ENCODE data around the gene PHLPP1. TPM values are rescaled to one million over a fixed set of nuclear protein-coding genes. Genes with fewer than 3 reads are reported as not detected.

Gene PHLPP1
- total RNA-seq, 6 experiments from 2014 or later, result 4.5 to 7.9 (median 5.5) TPM

- H3K4me1 Mint-ChIP-seq (ENCODE audit: low read depth), result peaks cover 37% of the 10 kb centered on the region
Measured at GRCh38 chr18:62767321-62767720, 52.0 kb downstream of the PHLPP1 start.

GRCh38 chr18:62767836-62768557, 52.7 kb downstream of the PHLPP1 start:
- TF ChIP-seq, protein P1, sequence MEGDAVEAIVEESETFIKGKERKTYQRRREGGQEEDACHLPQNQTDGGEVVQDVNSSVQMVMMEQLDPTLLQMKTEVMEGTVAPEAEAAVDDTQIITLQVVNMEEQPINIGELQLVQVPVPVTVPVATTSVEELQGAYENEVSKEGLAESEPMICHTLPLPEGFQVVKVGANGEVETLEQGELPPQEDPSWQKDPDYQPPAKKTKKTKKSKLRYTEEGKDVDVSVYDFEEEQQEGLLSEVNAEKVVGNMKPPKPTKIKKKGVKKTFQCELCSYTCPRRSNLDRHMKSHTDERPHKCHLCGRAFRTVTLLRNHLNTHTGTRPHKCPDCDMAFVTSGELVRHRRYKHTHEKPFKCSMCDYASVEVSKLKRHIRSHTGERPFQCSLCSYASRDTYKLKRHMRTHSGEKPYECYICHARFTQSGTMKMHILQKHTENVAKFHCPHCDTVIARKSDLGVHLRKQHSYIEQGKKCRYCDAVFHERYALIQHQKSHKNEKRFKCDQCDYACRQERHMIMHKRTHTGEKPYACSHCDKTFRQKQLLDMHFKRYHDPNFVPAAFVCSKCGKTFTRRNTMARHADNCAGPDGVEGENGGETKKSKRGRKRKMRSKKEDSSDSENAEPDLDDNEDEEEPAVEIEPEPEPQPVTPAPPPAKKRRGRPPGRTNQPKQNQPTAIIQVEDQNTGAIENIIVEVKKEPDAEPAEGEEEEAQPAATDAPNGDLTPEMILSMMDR (IDR thresholded peaks at IDR 0.05), result no peak
- Mint-ChIP-seq H3K27me3 (ENCODE audit: insufficient read depth) (no peaks in the 10 kb centered on the region), H3K4me1 (ENCODE audit: low read depth) (peaks cover 34% of the 10 kb centered on the region), H3K36me3 (ENCODE audit: low read depth) (0 out of 2 replicates have a peak, but pooled peaks cover 5% of the 10 kb centered on the region), H3K27ac (no peak overlapping the region; the same call in 1 of the 2 replicates), H3K4me3 (no peak overlapping the region), H3K9me3 (no peaks in the 10 kb centered on the region)
- DNase-seq, result no peak

More at GRCh38 chr18:62767321-62767720, 52.0 kb downstream of the PHLPP1 start:
- H3K9me3 Mint-ChIP-seq, result no peaks in the 10 kb centered on the region
- no peak overlapping the region for H3K4me3 Mint-ChIP-seq
- TF ChIP-seq, protein P1 (IDR thresholded peaks at IDR 0.05), result no peak
- 0 out of 2 replicates have a peak, but pooled peaks cover 5% of the 10 kb centered on the region for H3K36me3 Mint-ChIP-seq (ENCODE audit: low read depth)
- H3K27ac Mint-ChIP-seq, result no peak overlapping the region; the same call in 1 of the 2 replicates
- no peaks in the 10 kb centered on the region for H3K27me3 Mint-ChIP-seq (ENCODE audit: insufficient read depth)
- DNase-seq, result no peak

DNA sequence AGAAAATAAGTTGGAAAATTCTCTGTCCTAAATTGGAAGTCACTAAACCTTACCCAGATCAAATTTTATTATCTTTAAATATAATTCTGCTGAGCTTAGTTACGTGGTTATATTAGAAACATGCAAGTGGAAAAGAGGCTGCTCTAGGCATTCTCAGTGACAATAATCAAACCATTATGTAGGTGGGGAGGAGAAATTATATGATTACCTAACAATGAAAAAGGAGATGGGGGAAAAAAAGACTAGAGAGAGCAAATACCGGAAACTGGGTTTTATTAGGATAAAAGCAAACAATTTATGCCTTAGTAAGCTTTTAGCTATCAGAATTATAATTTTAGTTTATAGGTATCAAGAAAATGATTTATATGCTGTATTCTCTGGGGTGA, 53.2 kb downstream of the PHLPP1 start:
- Mint-ChIP-seq H3K4me1 (ENCODE audit: low read depth) (peaks cover 29% of the 10 kb centered on the region), H3K9me3 (no peaks in the 10 kb centered on the region), H3K27me3 (ENCODE audit: insufficient read depth) (no peaks in the 10 kb centered on the region), H3K36me3 (ENCODE audit: low read depth) (0 out of 2 replicates have a peak, but pooled peaks cover 5% of the 10 kb centered on the region), H3K27ac (no peak overlapping the region), H3K4me3 (no peak overlapping the region)
- TF ChIP-seq, protein P1 (IDR thresholded peaks at IDR 0.05), result no peak
- DNase-seq, result no peak

GRCh38 chr18:62769216-62769615, 53.9 kb downstream of the PHLPP1 start:
- 0 out of 2 replicates have a peak, but pooled peaks cover 5% of the 10 kb centered on the region for H3K36me3 Mint-ChIP-seq (ENCODE audit: low read depth)
- H3K4me3 Mint-ChIP-seq, result no peak overlapping the region
- H3K27me3 Mint-ChIP-seq (ENCODE audit: insufficient read depth), result no peaks in the 10 kb centered on the region
- peaks cover 29% of the 10 kb centered on the region for H3K4me1 Mint-ChIP-seq (ENCODE audit: low read depth)
- peak overlapping the region; percentile 3; the same call in 1 of the 2 replicates for H3K27ac Mint-ChIP-seq
- no peaks in the 10 kb centered on the region for H3K9me3 Mint-ChIP-seq
- no peak for DNase-seq
- TF ChIP-seq, protein P1 (IDR thresholded peaks at IDR 0.05), result no peak

DNA sequence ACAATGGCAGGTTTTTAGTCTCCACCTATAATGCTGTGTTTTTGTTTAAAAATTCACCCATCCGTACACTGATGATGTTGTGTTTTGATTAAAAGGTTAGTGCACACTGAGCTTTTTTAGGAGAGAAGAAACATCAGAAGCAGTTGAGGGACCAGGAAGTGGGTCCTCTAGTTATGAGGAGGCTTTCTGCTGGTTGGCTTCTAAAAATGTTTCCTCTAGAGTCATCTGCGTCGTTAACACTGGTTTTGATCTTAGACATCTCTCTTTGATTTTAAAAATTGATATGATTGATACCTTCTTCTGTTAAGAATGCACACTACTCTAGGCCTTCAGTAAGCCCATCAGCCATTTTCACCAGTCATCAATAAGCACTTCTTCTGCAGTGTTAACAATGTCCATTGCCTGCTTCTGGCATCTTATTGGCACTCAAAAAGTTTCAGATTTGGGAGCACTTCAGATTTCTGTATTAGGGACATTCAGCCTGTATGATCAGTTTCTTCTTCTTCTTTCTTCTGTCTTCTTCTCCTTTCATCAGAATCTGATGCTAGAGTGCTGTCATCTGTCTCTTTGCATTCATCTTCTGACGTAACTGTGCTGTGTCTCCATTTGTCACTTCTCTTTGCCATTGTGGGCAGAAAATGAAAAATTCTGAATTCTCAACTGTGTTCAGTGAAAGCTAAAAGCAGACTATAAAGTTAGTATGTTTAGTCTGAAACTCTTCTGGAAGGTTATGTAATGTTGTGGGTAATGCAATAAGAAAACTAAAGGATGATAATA, 56.3 kb downstream of the PHLPP1 start:
- TF ChIP-seq, protein P1 (IDR thresholded peaks at IDR 0.05), result no peak
- Mint-ChIP-seq H3K27ac (no peak overlapping the region), H3K4me3 (no peak overlapping the region), H3K4me1 (ENCODE audit: low read depth) (peaks cover 28% of the 10 kb centered on the region), H3K9me3 (no peaks in the 10 kb centered on the region), H3K36me3 (ENCODE audit: low read depth) (0 out of 2 replicates have a peak, but pooled peaks cover 5% of the 10 kb centered on the region), H3K27me3 (ENCODE audit: insufficient read depth) (0 out of 2 replicates have a peak, but pooled peaks cover 2% of the 10 kb centered on the region)
- DNase-seq, result no peak
